Right lobe of liver (tissue), 4 donors: Measurements from ENCODE around the gene IFI16.
A peak's percentile ranks its signal among the peaks of the same experiment; 100 is the strongest.

Source experiments
- POLR2A ChIP-seq: fragments of 450-650 bp; IDR thresholded peaks from one replicate; pipeline ENCODE4 v1.6.1; 2017; ENCODE audit warnings: antibody characterized with exemption, mild to moderate bottlenecking
- TF ChIP-seq, protein P1 (sequence below), 4 donors: fragments of 200-600 bp in 3 of 4; fragments of 450-650 bp in 1 of 4; IDR thresholded peaks; one replicate each; pipeline versions ENCODE4 v1.5.1 to v1.8.0; 2016 to 2022; ENCODE audit warnings: antibody characterized with exemption in 4 of 4, mild to moderate bottlenecking in 2 of 4
- donor health status: DM: no; HTN: no; CAD: no.
- donor health status: DM: no; HTN: no; CAD: no.
- donor health status: DM: no; HTN: yes; CAD: no.

DNA sequence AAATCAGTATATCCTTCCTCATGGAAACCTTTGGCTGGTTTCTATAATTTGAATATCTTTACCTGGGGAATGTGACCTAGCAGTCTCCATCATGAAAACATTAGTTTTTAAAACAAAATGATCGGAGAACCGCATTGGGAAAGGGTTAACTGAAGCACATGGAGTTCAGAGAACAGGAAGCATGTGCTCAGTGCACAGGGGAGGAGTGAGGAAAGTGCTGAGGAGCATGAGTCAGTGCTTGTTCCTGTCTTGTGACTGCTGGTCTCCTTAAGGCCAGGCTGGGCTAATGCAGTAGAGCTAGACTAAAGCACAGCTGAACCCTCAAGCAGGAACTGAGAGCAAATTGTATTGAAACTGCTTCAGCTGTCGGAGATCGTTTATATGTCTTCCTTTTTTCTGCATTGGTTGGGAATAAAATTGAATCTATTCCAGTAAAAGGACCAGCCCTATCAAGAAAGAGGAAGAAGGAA lies 5.8 kb downstream of the IFI16 start:
- TF ChIP-seq, protein P1, sequence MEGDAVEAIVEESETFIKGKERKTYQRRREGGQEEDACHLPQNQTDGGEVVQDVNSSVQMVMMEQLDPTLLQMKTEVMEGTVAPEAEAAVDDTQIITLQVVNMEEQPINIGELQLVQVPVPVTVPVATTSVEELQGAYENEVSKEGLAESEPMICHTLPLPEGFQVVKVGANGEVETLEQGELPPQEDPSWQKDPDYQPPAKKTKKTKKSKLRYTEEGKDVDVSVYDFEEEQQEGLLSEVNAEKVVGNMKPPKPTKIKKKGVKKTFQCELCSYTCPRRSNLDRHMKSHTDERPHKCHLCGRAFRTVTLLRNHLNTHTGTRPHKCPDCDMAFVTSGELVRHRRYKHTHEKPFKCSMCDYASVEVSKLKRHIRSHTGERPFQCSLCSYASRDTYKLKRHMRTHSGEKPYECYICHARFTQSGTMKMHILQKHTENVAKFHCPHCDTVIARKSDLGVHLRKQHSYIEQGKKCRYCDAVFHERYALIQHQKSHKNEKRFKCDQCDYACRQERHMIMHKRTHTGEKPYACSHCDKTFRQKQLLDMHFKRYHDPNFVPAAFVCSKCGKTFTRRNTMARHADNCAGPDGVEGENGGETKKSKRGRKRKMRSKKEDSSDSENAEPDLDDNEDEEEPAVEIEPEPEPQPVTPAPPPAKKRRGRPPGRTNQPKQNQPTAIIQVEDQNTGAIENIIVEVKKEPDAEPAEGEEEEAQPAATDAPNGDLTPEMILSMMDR (IDR thresholded peaks at IDR 0.05), result no peak
- TF ChIP-seq POLR2A, result peak; percentile 18
